ENCODE data around the gene ALDH5A1.

The ALDH5A1 gene

GRCh38 chr6:24494821-24495795, at the start of gene ALDH5A1:
ALDH5A1 (plus strand) TSS chr6:24494969; CDS start chr6:24494997, 28 bp downstream.
- DNase-seq = peak; percentile 52

GRCh38 chr6:24445704-24446103, 49.1 kb upstream of the ALDH5A1 start:
- no peak for DNase-seq

- no peak for DNase-seq
Observed at GRCh38 chr6:24446670-24447069, 48.1 kb upstream of the ALDH5A1 start.

- DNase-seq = no peak
Observed at GRCh38 chr6:24448396-24448795, 46.4 kb upstream of the ALDH5A1 start.

- no peak for DNase-seq
Observed at GRCh38 chr6:24448828-24449525, 45.8 kb upstream of the ALDH5A1 start.

DNA sequence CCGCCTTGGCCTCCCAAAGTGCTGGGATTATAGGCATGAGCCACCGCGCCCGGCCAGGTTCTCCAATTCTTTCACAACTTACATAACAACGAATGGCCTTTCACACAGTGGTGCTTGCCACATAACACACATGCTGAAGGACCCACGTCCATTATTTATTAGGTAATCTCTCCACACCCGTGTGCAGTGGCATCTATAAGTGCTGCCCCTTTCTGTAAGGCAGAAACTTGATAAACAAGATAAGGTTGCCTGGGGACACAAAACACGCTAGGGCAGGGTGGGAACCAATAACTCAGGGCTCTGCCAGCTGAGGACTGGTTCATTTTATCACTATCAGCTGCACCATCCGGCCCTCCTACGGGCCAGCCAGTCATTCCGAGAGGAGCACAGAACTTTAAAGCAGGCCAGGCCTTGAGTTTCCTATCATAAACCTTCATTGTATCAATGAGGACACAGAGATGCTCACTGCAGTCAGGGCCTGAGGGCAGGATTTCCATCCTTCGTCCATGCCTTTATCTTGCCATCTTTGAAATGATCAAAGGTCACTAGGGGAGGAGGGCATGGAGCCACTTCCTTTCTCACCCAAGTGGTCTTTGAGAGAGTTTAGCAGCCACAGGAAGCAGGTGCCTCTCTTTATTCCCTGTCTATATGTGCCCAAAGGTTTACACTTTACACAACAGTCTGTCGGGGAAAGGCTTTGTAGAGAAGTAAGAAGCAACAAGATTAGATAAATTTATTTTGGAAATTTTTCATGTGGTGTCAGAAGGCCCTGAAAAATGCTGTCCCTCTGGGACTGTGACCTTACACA, 43.0 kb upstream of the ALDH5A1 start:
- no peak for DNase-seq

DNA sequence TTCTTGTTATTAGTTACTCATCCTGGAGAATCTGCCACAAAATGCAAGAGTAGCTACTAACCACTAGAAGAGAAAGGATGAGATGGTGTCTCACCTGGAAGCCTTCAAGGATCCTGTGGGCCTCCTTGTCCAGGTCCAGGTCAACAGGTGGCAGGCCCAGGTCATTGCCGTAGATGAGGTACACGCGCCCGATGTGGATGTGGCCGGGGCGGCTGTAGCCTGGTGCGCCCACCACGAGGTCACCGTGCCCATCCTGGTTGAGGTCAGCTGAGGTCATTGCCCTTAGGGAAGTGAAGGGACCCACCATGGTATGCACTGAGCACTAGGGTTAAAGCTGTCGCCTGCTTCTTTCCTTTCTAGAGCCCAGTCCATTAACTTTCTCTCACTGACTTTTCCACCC, 40.8 kb upstream of the ALDH5A1 start:
- DNase-seq = no peak

DNA sequence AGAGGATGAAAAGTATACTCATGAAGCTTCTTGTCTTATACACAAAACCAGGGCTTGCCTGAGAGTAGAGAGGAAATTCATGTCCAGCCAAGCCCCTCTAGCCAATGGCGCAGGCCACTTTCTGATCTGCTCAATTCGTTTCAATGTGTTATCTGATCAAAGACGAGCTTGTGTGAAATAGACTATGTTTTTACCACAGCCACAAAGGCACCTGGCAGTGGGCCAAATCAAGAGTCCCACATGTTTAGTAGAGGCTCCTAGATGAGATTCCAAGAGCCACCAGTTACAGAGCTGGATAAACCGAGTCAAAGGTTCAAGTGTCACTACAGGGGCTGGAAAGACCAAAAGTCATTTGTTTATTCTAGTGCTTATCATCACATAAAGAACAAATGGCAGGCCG, 40.3 kb upstream of the ALDH5A1 start:
- no peak for DNase-seq

GRCh38 chr6:24455061-24455460, 39.7 kb upstream of the ALDH5A1 start:
- DNase-seq = no peak

- DNase-seq = no peak
Observed at GRCh38 chr6:24458134-24458533, 36.6 kb upstream of the ALDH5A1 start.

- no peak for DNase-seq
Observed at GRCh38 chr6:24458941-24459340, 35.8 kb upstream of the ALDH5A1 start.

DNA sequence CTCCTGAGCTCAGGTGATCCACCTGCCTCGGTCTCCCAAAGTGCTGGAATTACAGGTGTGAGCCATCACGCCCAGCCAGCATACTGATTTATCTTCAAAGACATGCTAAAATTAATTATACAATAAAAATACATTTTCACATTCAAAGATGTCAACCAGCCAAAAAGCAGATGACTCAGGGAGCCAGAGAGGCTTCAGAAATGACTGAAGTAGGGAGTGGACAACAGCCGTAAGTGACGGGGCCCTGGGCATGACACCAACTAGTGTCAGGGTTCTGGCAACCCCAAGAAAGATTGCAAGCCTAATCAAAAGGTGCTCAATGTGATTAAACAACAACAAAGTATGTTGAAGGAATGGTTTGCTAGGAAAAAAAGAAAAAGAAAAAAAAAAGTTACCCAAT, 33.8 kb upstream of the ALDH5A1 start:
- no peak for DNase-seq

DNA sequence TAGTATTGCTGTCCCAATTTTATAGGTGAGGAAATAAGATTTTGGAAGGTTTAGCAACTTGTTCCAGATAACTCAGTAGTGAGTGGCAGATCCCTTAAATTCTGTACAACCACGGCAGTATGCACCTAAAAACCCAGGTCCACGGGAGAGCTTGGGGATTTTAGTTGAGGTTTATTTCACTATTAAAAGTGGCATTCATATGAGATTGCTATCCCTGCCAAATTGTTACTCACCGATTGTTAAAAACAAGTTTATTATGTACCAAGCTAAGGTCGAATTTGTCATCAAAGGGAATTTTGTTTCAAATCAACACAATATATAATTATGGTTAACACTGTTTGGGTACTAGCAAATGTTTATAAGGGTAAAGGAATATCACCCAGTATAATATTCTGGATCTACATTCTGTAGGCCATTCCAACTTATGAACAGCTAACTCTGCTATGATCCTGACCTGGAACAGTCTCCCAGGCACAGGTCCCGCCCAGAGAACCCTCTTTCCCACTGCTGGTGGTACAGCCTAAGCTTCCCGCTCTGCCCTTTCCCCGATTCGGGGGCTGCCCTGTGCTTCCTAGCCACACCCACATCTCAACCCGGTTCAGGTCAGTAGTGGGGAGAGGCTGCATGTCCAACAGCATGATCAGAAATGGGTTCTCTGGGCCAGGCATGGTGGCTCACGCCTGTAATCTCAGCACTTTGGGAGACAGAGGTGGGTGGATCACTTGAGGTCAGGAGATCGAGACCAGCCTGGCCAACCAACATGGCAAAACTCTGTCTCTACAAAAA, 30.3 kb upstream of the ALDH5A1 start:
- no peak for DNase-seq

DNA sequence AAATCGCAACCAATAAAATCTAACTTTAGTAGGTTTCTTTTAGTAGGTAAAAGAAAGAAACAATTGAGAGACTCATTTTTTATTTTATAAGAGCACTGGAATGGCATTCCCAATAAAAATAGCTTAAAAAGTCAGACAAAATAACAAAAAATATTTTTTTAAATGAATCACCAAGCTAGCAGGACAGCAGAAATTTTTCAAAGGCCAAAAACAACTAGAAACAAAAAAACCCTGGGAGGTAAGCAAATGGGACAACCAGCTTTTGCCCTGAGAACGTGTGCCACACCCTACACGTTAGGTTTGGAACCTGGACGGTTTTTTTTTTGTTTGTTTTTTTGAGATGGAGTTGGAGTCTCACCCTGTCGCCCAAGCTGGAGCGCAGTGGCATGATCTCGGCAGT, 25.0 kb upstream of the ALDH5A1 start:
- no peak for DNase-seq

- DNase-seq = no peak
Observed at GRCh38 chr6:24472181-24472580, 22.6 kb upstream of the ALDH5A1 start.

GRCh38 chr6:24476631-24477030, 18.1 kb upstream of the ALDH5A1 start:
- no peak for DNase-seq

GRCh38 chr6:24477070-24477469, 17.7 kb upstream of the ALDH5A1 start:
- no peak for DNase-seq

GRCh38 chr6:24478903-24479302, 15.9 kb upstream of the ALDH5A1 start:
- no peak for DNase-seq

DNA sequence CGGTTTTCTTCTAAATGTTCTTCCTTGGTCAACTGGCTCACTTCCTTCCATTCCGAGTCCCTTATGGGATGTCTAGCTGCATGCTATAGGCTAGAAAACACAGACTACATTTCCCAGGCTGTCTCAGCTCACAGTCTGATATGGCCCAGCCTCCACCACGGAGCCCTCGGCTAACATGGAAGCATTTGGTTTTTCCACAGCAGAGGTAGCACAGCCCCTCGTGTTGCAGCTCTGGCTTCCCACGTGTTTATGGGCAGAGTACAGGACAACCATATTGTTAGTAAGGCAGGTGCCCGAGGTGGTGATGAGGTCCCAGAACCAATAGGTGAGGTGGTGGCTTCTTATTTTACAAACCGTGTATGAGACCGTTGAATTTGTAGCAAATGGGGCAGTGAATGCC, 14.1 kb upstream of the ALDH5A1 start:
- no peak for DNase-seq

- no peak for DNase-seq
Observed at GRCh38 chr6:24481449-24481848, 13.3 kb upstream of the ALDH5A1 start.

DNA sequence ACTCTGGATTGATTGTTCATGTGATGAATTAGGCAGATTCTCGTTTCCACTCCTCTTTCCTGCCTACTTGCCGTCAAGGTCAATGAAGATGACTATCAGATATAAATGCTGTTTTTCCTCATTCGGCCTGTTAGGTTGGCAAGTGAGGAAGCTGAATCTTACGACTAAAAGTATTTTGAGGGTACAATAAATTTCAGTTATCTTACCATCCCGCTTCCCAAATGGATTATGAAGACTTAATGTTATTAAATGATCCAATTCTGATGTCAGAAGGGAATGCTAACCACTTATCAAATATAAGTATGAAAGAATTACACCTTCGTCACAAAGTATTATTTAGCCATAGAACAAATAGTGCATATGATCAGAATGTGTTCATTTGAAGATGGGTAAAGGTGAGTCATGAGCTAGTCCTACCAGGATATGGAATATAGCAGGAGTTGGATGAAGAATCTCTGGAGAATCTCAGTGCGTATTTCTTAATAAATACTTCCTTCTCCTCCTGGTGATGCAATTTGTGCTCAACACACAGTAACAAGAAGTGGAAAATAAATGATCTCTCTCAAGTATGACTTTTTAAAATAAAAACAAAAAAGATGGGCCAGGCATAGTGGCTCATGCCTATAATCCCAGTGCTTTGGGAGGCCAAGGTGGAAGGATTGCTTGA, 10.0 kb upstream of the ALDH5A1 start:
- DNase-seq = no peak

GRCh38 chr6:24486065-24486464, 8.7 kb upstream of the ALDH5A1 start:
- no peak for DNase-seq

Data from NCI-H510A treated with DMSO at 0.1 percent for 48 hours (cell line).